NOMO-1 treated with DMSO at 0.1 percent for 48 hours (cell line): ENCODE data around the gene COL3A1.
A peak's percentile ranks its signal among the peaks of the same experiment; 100 is the strongest.

ENCODE experiments used
- DNase-seq: peaks from one replicate; lab custom pipeline; 2025; ENCODE audit not compliant: unreplicated experiment; lab: John Stamatoyannopoulos, UW

Gene COL3A1

GRCh38 chr2:188975497-188976102 is 1.4 kb downstream of the COL3A1 start:
- DNase-seq: no peak

GRCh38 chr2:188976545-188977268 is 2.5 kb downstream of the COL3A1 start:
- DNase-seq: peak; percentile 9

- DNase-seq: no peak
Measured at GRCh38 chr2:188977317-188977716, 3.1 kb downstream of the COL3A1 start.

- no peak for DNase-seq
Measured at GRCh38 chr2:188978291-188979081, 4.3 kb downstream of the COL3A1 start.

GRCh38 chr2:188979187-188980114 is 5.3 kb downstream of the COL3A1 start:
- DNase-seq: no peak

- no peak for DNase-seq
Measured at GRCh38 chr2:188983427-188984064, 9.4 kb downstream of the COL3A1 start.

GRCh38 chr2:188984065-188984491 is 9.9 kb downstream of the COL3A1 start:
- no peak for DNase-seq

- no peak for DNase-seq
Measured at GRCh38 chr2:188984680-188985079, 10.5 kb downstream of the COL3A1 start.

- no peak for DNase-seq
Measured at GRCh38 chr2:188986839-188987238, 12.7 kb downstream of the COL3A1 start.

- no peak for DNase-seq
Measured at GRCh38 chr2:188993247-188993646, 19.1 kb downstream of the COL3A1 start.

- DNase-seq: no peak
Measured at GRCh38 chr2:188997263-188997662, 23.1 kb downstream of the COL3A1 start.

- DNase-seq: no peak
Measured at GRCh38 chr2:189000221-189000620, 26.0 kb downstream of the COL3A1 start.

- DNase-seq: no peak
Measured at GRCh38 chr2:189002079-189002478, 27.9 kb downstream of the COL3A1 start.

- DNase-seq: no peak
Measured at GRCh38 chr2:189008555-189009262, 34.5 kb downstream of the COL3A1 start.

GRCh38 chr2:189010536-189010935 is 36.4 kb downstream of the COL3A1 start:
- no peak for DNase-seq

- DNase-seq: no peak
Measured at GRCh38 chr2:189012351-189012750, 38.2 kb downstream of the COL3A1 start.

GRCh38 chr2:189013031-189013430 is 38.9 kb downstream of the COL3A1 start:
- no peak for DNase-seq

GRCh38 chr2:189013671-189014448 is 39.7 kb downstream of the COL3A1 start:
- no peak for DNase-seq
